Measurements from ENCODE around the gene ZNF202.

The ZNF202 gene

GRCh38 chr11:123765601-123766000, 24.1 kb upstream of the ZNF202 start:
- Histone ChIP-seq H3K36me3 (replicated peaks; ENCODE audit: insufficient read depth, low read length) (no peaks in the 10 kb centered on the region), H3K27ac (ENCODE audit: low read length) (no peak overlapping the region), H2AFZ (ENCODE audit: low read length) (no peak overlapping the region), H3F3A (ENCODE audit: insufficient read depth, low read length) (no peaks in the 10 kb centered on the region), H3K9me2 (replicated peaks; ENCODE audit: insufficient read depth, low read length) (no peaks in the 10 kb centered on the region), H3K4me3 (ENCODE audit: low read length) (no peak overlapping the region), H3K79me2 (ENCODE audit: low read length) (no peaks in the 10 kb centered on the region), H3K9ac (ENCODE audit: low read length) (no peak overlapping the region), H3K4me1 (ENCODE audit: low read length) (no peaks in the 10 kb centered on the region), H4K20me1 (ENCODE audit: insufficient read depth, low read length) (no peaks in the 10 kb centered on the region), H3K4me2 (ENCODE audit: low read depth, low read length) (no peak overlapping the region), H3K9me3 (replicated peaks; ENCODE audit: insufficient read depth, low read length) (no peaks in the 10 kb centered on the region), H3K27me3 (replicated peaks; ENCODE audit: insufficient read depth, low read length) (no peaks in the 10 kb centered on the region)
- no peak for TF ChIP-seq EZH2phosphoT487 (IDR thresholded peaks at IDR 0.05; ENCODE audit: low read length)
- TF ChIP-seq CTCF (IDR thresholded peaks at IDR 0.05; ENCODE audit: low read length) = no peak
- no peak for TF ChIP-seq EZH2 (optimal IDR thresholded peaks at IDR 0.05; ENCODE audit: low read depth, low read length)
- DNase-seq = no peak

GRCh38 chr11:123762422-123762821, 21.0 kb upstream of the ZNF202 start:
- no peak overlapping the region for H3K4me3 ChIP-seq (ENCODE audit: low read length)
- no peak overlapping the region for H3K9ac ChIP-seq (ENCODE audit: low read length)
- no peaks in the 10 kb centered on the region for H3K36me3 ChIP-seq (replicated peaks; ENCODE audit: insufficient read depth, low read length)
- H3K79me2 ChIP-seq (ENCODE audit: low read length) = no peaks in the 10 kb centered on the region
- no peak overlapping the region for H3K27ac ChIP-seq (ENCODE audit: low read length)
- H3K4me1 ChIP-seq (ENCODE audit: low read length) = no peaks in the 10 kb centered on the region
- no peak for DNase-seq
- TF ChIP-seq CTCF (IDR thresholded peaks at IDR 0.05; ENCODE audit: low read length) = no peak
- no peak for TF ChIP-seq EZH2 (optimal IDR thresholded peaks at IDR 0.05; ENCODE audit: low read depth, low read length)
- TF ChIP-seq EZH2phosphoT487 (IDR thresholded peaks at IDR 0.05; ENCODE audit: low read length) = no peak
- no peaks in the 10 kb centered on the region for H3K27me3 ChIP-seq (replicated peaks; ENCODE audit: insufficient read depth, low read length)
- no peaks in the 10 kb centered on the region for H3K9me2 ChIP-seq (replicated peaks; ENCODE audit: insufficient read depth, low read length)
- no peak overlapping the region for H3K4me2 ChIP-seq (ENCODE audit: low read depth, low read length)
- no peak overlapping the region for H2AFZ ChIP-seq (ENCODE audit: low read length)
- H3K9me3 ChIP-seq (replicated peaks; ENCODE audit: insufficient read depth, low read length) = no peaks in the 10 kb centered on the region
- H4K20me1 ChIP-seq (ENCODE audit: insufficient read depth, low read length) = no peaks in the 10 kb centered on the region
- H3F3A ChIP-seq (ENCODE audit: insufficient read depth, low read length) = no peaks in the 10 kb centered on the region

- H3K36me3 ChIP-seq (replicated peaks; ENCODE audit: insufficient read depth, low read length) = no peaks in the 10 kb centered on the region
- no peak overlapping the region for H3K4me3 ChIP-seq (ENCODE audit: low read length)
- no peaks in the 10 kb centered on the region for H4K20me1 ChIP-seq (ENCODE audit: insufficient read depth, low read length)
- no peaks in the 10 kb centered on the region for H3K4me1 ChIP-seq (ENCODE audit: low read length)
- no peak for TF ChIP-seq CTCF (IDR thresholded peaks at IDR 0.05; ENCODE audit: low read length)
- no peak for TF ChIP-seq EZH2 (optimal IDR thresholded peaks at IDR 0.05; ENCODE audit: low read depth, low read length)
- TF ChIP-seq EZH2phosphoT487 (IDR thresholded peaks at IDR 0.05; ENCODE audit: low read length) = no peak
- DNase-seq = no peak
- no peak overlapping the region for H2AFZ ChIP-seq (ENCODE audit: low read length)
- H3F3A ChIP-seq (ENCODE audit: insufficient read depth, low read length) = no peaks in the 10 kb centered on the region
- no peak overlapping the region for H3K4me2 ChIP-seq (ENCODE audit: low read depth, low read length)
- H3K9me2 ChIP-seq (replicated peaks; ENCODE audit: insufficient read depth, low read length) = no peaks in the 10 kb centered on the region
- no peaks in the 10 kb centered on the region for H3K79me2 ChIP-seq (ENCODE audit: low read length)
- H3K27ac ChIP-seq (ENCODE audit: low read length) = no peak overlapping the region
- H3K9ac ChIP-seq (ENCODE audit: low read length) = no peak overlapping the region
- H3K27me3 ChIP-seq (replicated peaks; ENCODE audit: insufficient read depth, low read length) = no peaks in the 10 kb centered on the region
- no peaks in the 10 kb centered on the region for H3K9me3 ChIP-seq (replicated peaks; ENCODE audit: insufficient read depth, low read length)
These were observed 19.4 kb upstream of the ZNF202 start for GRCh38 chr11:123760894-123761293.

Data from MM.1S (cell line).